SU-DHL-6 (cell line): ENCODE results near the gene ENKD1.

Source experiments
- H2AFZ ChIP-seq: fragments of 200-600 bp; sonication (generic); 2 replicates; pipeline ENCODE4 v1.6.1; 2014; ENCODE audit warnings: low read depth, mild to moderate bottlenecking, moderate library complexity, mixed read lengths, antibody characterized with exemption, low read length; ENCODE audit not compliant: severe bottlenecking
- H3F3A ChIP-seq: fragments of 200-600 bp; shearing (Covaris generic); 2 replicates; pipeline ENCODE4 v1.6.0; 2016; ENCODE audit warnings: antibody characterized with exemption, mild to moderate bottlenecking; ENCODE audit not compliant: insufficient read depth
- H3K27ac ChIP-seq: fragments of 200-600 bp; sonication (generic); 2 replicates; pipeline ENCODE4 v1.5.1; 2016; ENCODE audit warnings: low read depth, mild to moderate bottlenecking, low read length, moderate library complexity, mixed read lengths
- H3K27me3 ChIP-seq: fragments of 200-600 bp; sonication (generic), shearing (Covaris generic); 2 replicates; pipeline ENCODE4 v1.6.0; 2014; ENCODE audit warnings: mild to moderate bottlenecking, low read length
- H3K36me3 ChIP-seq: fragments of 200-600 bp; sonication (generic); 2 replicates; pipeline ENCODE4 v1.6.1; 2014; ENCODE audit warnings: mild to moderate bottlenecking, low read length, mixed read lengths
- H3K4me2 ChIP-seq: fragments of 300-600, 200-600 bp; shearing (Covaris generic), sonication (generic); 2 replicates; pipeline ENCODE4 v1.6.0; 2014; ENCODE audit warnings: low read length, low read depth, mild to moderate bottlenecking; ENCODE audit not compliant: poor library complexity, severe bottlenecking
- H3K4me3 ChIP-seq: fragments of 200-600 bp; sonication (generic); 2 replicates; pipeline ENCODE4 v1.5.1; 2014; ENCODE audit warnings: antibody characterized with exemption, low read length, mild to moderate bottlenecking, mixed read lengths; ENCODE audit not compliant: insufficient read depth, poor library complexity, severe bottlenecking
- H3K79me2 ChIP-seq: fragments of 200-600 bp; sonication (generic); 2 replicates; pipeline ENCODE4 v1.6.1; 2014; ENCODE audit warnings: mild to moderate bottlenecking, low read length, moderate library complexity; ENCODE audit not compliant: insufficient read depth
- H3K9ac ChIP-seq: fragments of 200-600 bp; sonication (generic); 2 replicates; pipeline ENCODE4 v1.7.0; 2014; ENCODE audit warnings: mild to moderate bottlenecking, low read length
- H3K9me2 ChIP-seq: fragments of 200-600 bp; sonication (generic); replicated peaks from 2 replicates; pipeline ENCODE4 v1.6.1; 2014; ENCODE audit warnings: low read length; ENCODE audit not compliant: insufficient read depth
- H3K9me3 ChIP-seq: fragments of 200-600 bp; sonication (generic); 2 replicates; pipeline ENCODE4 v1.6.1; 2014; ENCODE audit warnings: low read length, mixed read lengths; ENCODE audit not compliant: insufficient read depth
- H4K20me1 ChIP-seq: fragments of 200-600 bp; sonication (generic); 2 replicates; pipeline ENCODE4 v1.6.1; 2014; ENCODE audit warnings: low read depth, mild to moderate bottlenecking, antibody characterized with exemption, low read length, moderate library complexity, mixed read lengths
- EZH2phosphoT487 ChIP-seq: fragments of 200-600 bp; sonication (generic), shearing (Covaris generic); conservative IDR thresholded peaks from 2 replicates; pipeline ENCODE4 v1.6.1; 2018; ENCODE audit warnings: mild to moderate bottlenecking, antibody characterized with exemption, low read length, moderate library complexity, mixed read lengths
- TF ChIP-seq, protein P1 (sequence below): fragments of 200-600 bp; sonication (generic); IDR thresholded peaks from one replicate; pipeline ENCODE4 v1.5.1; 2017; ENCODE audit warnings: antibody characterized with exemption, mild to moderate bottlenecking, low read length, moderate library complexity; ENCODE audit not compliant: insufficient read depth, poor library complexity, severe bottlenecking

Gene ENKD1

DNA sequence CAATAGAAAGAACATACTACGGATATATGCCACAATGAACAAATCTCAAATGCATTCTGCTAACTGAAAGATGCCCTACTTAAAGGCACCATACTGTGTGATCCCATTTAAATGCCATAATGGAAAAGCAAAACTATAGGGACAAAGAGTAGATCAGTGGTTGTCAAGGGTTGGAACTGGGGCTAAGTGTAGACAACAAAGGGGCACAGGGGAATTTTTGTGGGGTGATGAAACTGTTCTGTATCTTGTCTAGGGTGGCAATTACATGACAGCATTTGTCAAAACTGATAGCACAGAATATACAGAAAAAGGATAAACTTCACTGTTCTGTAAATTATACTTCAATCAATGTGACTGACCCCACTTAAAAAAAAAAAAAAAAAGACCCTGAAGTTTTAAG is 34.9 kb upstream of the ENKD1 start:
- Histone ChIP-seq H3K27me3 (no peaks in the 10 kb centered on the region), H3F3A (no peaks in the 10 kb centered on the region), H3K9me3 (no peaks in the 10 kb centered on the region), H3K9ac (no peak overlapping the region), H3K9me2 (no peaks in the 10 kb centered on the region), H4K20me1 (no peaks in the 10 kb centered on the region), H3K4me3 (no peak overlapping the region), H3K36me3 (no peaks in the 10 kb centered on the region), H3K27ac (no peak overlapping the region), H3K4me2 (no peak overlapping the region), H2AFZ (no peak overlapping the region), H3K79me2 (peaks cover 56% of the 10 kb centered on the region)
- TF ChIP-seq EZH2phosphoT487: no peak
- TF ChIP-seq, protein P1, sequence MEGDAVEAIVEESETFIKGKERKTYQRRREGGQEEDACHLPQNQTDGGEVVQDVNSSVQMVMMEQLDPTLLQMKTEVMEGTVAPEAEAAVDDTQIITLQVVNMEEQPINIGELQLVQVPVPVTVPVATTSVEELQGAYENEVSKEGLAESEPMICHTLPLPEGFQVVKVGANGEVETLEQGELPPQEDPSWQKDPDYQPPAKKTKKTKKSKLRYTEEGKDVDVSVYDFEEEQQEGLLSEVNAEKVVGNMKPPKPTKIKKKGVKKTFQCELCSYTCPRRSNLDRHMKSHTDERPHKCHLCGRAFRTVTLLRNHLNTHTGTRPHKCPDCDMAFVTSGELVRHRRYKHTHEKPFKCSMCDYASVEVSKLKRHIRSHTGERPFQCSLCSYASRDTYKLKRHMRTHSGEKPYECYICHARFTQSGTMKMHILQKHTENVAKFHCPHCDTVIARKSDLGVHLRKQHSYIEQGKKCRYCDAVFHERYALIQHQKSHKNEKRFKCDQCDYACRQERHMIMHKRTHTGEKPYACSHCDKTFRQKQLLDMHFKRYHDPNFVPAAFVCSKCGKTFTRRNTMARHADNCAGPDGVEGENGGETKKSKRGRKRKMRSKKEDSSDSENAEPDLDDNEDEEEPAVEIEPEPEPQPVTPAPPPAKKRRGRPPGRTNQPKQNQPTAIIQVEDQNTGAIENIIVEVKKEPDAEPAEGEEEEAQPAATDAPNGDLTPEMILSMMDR: no peak

DNA sequence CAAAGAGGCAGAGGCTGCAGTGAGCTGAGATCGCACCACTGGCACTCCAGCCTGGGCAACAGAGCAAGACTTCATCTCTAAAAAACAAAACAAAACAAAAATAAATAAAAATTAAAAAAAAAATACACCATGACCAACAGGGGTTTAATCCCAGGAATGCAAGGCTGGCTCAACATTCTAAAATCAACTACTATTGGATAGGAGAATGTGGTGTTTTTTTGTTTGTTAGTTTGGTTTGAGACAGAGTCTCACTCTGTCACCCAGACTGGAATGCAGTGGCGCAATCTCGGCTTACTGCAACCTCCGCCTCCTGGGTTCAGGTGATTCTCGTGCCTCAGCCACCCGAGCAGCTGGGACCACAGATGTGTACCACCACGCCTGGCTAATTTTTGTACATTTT is 32.7 kb upstream of the ENKD1 start:
- Histone ChIP-seq H3F3A (0 out of 2 replicates have a peak, but pooled peaks cover 4% of the 10 kb centered on the region), H3K9me3 (no peaks in the 10 kb centered on the region), H2AFZ (no peak overlapping the region), H4K20me1 (no peaks in the 10 kb centered on the region), H3K27me3 (no peaks in the 10 kb centered on the region), H3K9ac (no peak overlapping the region), H3K36me3 (no peaks in the 10 kb centered on the region), H3K27ac (no peak overlapping the region), H3K4me3 (no peak overlapping the region), H3K4me2 (no peak overlapping the region), H3K9me2 (no peaks in the 10 kb centered on the region), H3K79me2 (peaks cover 39% of the 10 kb centered on the region)
- TF ChIP-seq, protein P1: no peak
- no peak for TF ChIP-seq EZH2phosphoT487

DNA sequence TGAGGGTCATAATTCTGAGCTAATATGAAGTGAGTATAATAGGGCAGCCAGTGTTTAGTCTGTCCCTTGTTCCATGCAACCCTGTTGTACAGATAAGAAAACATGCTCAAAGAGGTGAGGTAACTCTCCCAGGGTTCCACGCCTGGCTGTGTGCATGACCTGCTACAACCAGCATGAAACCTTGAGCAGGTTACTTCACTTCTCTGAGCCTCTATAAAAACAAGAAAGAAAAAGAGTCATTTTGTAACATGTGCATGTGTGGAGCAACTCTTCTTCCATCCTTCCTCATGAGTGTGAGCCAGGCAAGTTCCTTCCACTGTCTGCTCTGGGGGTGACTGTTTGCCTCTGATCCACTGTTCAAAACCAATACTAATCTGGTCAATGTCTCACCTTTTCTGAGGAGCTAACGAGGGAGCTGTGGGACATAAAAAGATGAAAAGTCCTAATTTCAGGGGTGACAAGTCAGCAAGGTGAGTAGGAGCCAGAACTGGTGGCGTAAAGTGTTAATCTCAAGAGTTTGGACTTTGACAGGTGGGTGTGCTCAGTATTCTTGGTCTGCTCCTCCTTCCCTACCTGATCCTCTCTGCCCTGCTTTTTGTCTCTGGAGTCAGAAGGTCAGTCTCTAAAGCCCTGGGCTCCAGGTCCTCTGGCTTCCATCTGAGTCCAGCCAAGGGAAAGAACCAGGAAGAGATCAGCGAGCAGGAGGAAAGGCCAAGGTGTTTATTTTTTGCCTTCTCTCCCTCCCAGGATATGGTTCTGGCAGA is 31.1 kb upstream of the ENKD1 start:
- no peak overlapping the region for H2AFZ ChIP-seq
- H3K36me3 ChIP-seq: no peaks in the 10 kb centered on the region
- H3K9me3 ChIP-seq: no peaks in the 10 kb centered on the region
- no peak for TF ChIP-seq EZH2phosphoT487
- TF ChIP-seq, protein P1: no peak
- no peaks in the 10 kb centered on the region for H4K20me1 ChIP-seq
- 0 out of 2 replicates have a peak, but pooled peaks cover 4% of the 10 kb centered on the region for H3F3A ChIP-seq
- no peaks in the 10 kb centered on the region for H3K9me2 ChIP-seq
- peaks cover 29% of the 10 kb centered on the region for H3K79me2 ChIP-seq
- no peak overlapping the region for H3K4me2 ChIP-seq
- no peak overlapping the region for H3K27ac ChIP-seq
- no peaks in the 10 kb centered on the region for H3K27me3 ChIP-seq
- H3K4me3 ChIP-seq: no peak overlapping the region
- no peak overlapping the region for H3K9ac ChIP-seq
